Keratinocyte (primary cell): ENCODE data around the gene MAGI2. TPM values are rescaled to one million over a fixed set of nuclear protein-coding genes. Genes with fewer than 3 reads are reported as not detected.

Source experiments
- DNase-seq: peaks from one replicate; pipeline ENCODE4 v3.0.0-alpha.2; 2011; ENCODE audit warnings: low read depth, missing footprints, low spot score
- FAIRE-seq: peaks from 2 replicates; lab custom pipeline; 2011; peaks lifted over from hg19 to GRCh38; lab: Jason Lieb, UNC
- H2AFZ ChIP-seq: 2 replicates; pipeline ENCODE4 v1.6.0; 2012; ENCODE audit warnings: low read length, control low read depth, inconsistent platforms; ENCODE audit not compliant: control insufficient read depth
- H3K27ac ChIP-seq: 2 replicates; pipeline ENCODE4 v1.5.1; 2011; ENCODE audit warnings: low read length; ENCODE audit not compliant: control insufficient read depth, insufficient read depth
- H3K27me3 ChIP-seq: 3 replicates; pipeline ENCODE4 v1.6.0; 2011; ENCODE audit warnings: low read length; ENCODE audit not compliant: control insufficient read depth, insufficient read depth; ENCODE audit errors: extremely low read depth
- H3K36me3 ChIP-seq, 2 experiments: 2 replicates in 1 of 2; 3 replicates in 1 of 2; pipeline ENCODE4 v1.5.1; 2011; ENCODE audit warnings: low read length in 2 of 2, mild to moderate bottlenecking in 1 of 2; ENCODE audit not compliant: control insufficient read depth in 2 of 2, insufficient read depth in 2 of 2; ENCODE audit errors: extremely low read depth in 1 of 2
- H3K4me1 ChIP-seq: 3 replicates; pipeline ENCODE4 v1.5.1; 2011; ENCODE audit warnings: low read length; ENCODE audit not compliant: control insufficient read depth, insufficient read depth; ENCODE audit errors: extremely low read depth
- H3K4me2 ChIP-seq: 3 replicates; pipeline ENCODE4 v1.6.0; 2011; ENCODE audit warnings: low read depth, low read length; ENCODE audit not compliant: control insufficient read depth, insufficient read depth; ENCODE audit errors: extremely low read depth
- H3K4me3 ChIP-seq, 3 experiments: fragments of 200-600 bp in 1 of 3; sonication (generic) in 1 of 3; 2 replicates in 2 of 3; 3 replicates in 1 of 3; pipeline ENCODE4 v1.5.1; 2011 to 2016; ENCODE audit warnings: low read length in 3 of 3, mild to moderate bottlenecking in 3 of 3, control low read depth in 2 of 3, inconsistent platforms in 1 of 3, low read depth in 1 of 3, mixed read lengths in 1 of 3, mixed run types in 1 of 3, moderate library complexity in 1 of 3; ENCODE audit not compliant: control insufficient read depth in 2 of 3, insufficient read depth in 2 of 3; ENCODE audit errors: extremely low read depth in 1 of 3
- H3K79me2 ChIP-seq: 2 replicates; pipeline ENCODE4 v1.6.0; 2012; ENCODE audit warnings: low read length; ENCODE audit not compliant: control insufficient read depth, insufficient read depth
- H3K9ac ChIP-seq: 3 replicates; pipeline ENCODE4 v1.6.0; 2011; ENCODE audit warnings: low read length; ENCODE audit not compliant: control insufficient read depth, insufficient read depth; ENCODE audit errors: extremely low read depth
- H3K9me1 ChIP-seq: 3 replicates; pipeline ENCODE4 v1.6.0; 2011; ENCODE audit warnings: low read length; ENCODE audit not compliant: control insufficient read depth, insufficient read depth; ENCODE audit errors: extremely low read depth
- H3K9me3 ChIP-seq: 2 replicates; pipeline ENCODE4 v1.5.1; 2012; ENCODE audit warnings: low read depth, low read length; ENCODE audit not compliant: control insufficient read depth
- H4K20me1 ChIP-seq: 3 replicates; pipeline ENCODE4 v1.6.0; 2011; ENCODE audit warnings: low read length; ENCODE audit not compliant: control insufficient read depth, insufficient read depth; ENCODE audit errors: extremely low read depth
- EZH2 ChIP-seq: IDR thresholded peaks from one replicate; pipeline ENCODE4 v1.6.1; 2012; ENCODE audit warnings: inconsistent platforms, mild to moderate bottlenecking, low read length, moderate library complexity
- dilution Hi-C: fragments of 300-500 bp; cut with MboI; formaldehyde crosslinking; loops from one replicate; pipeline ENCODE4 v1.7.0; 2020; ENCODE audit warnings: low sequenced_read_pairs; ENCODE audit not compliant: extremely low pct_ligation_motif_present
- polyA plus RNA-seq, 5 experiments: library from polyadenylated mRNA; depleted of rRNA in 3 of 5; stranded (reverse) in 3 of 5; stranded (forward) in 1 of 5; unstranded in 1 of 5; fragments of >200 nt; gene quantifications; 1 replicate in 1 of 5; 2 replicates in 3 of 5; 3 replicates in 1 of 5; pipeline versions ENCODE4 v1.2.1 to v1.2.3, GENCODE V29; 2011 to 2012; ENCODE audit warnings: missing spikeins in 2 of 5, low read depth in 1 of 5, low replicate concordance in 1 of 5
- TF ChIP-seq, protein P1 (sequence below), 3 experiments: IDR thresholded peaks in 1 of 3; conservative IDR thresholded peaks in 1 of 3; optimal IDR thresholded peaks in 1 of 3; 2 replicates in 2 of 3; 3 replicates in 1 of 3; pipeline versions ENCODE3 to v1.5.1; 2011; ENCODE audit warnings: low read length in 3 of 3, mild to moderate bottlenecking in 3 of 3, moderate library complexity in 2 of 3, control low read depth in 1 of 3, inconsistent platforms in 1 of 3; ENCODE audit not compliant: insufficient read depth in 2 of 3; ENCODE audit errors: extremely low read depth in 1 of 3

MAGI2 gene
- polyA plus RNA-seq, 1 donor (not counting 4 experiments of a cell fraction or from before 2014, with no cell fraction given) = 0.07 TPM

DNA sequence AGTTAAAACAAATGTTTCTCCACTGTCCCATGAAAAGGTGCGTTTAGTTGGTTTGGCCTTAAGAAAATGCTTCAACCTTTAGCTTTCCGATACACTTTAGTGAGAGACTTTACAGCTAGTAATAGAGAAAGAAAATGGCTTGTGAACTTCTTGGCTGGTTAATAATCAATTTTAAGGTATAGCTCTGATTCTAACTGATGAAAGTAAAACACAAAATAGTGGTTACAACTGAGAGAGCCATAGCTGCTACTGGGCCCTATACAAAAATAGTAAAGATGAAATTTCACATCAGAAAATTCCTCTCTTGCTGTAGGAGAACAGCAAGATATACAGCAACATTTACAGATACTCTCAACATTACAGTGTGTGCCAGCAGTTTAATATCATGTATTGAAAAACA, 1283.5 kb downstream of the MAGI2 start:
- no peaks in the 10 kb centered on the region for H3K79me2 ChIP-seq
- no peak for DNase-seq
- H3K9ac ChIP-seq = no peak overlapping the region
- TF ChIP-seq, protein P1, sequence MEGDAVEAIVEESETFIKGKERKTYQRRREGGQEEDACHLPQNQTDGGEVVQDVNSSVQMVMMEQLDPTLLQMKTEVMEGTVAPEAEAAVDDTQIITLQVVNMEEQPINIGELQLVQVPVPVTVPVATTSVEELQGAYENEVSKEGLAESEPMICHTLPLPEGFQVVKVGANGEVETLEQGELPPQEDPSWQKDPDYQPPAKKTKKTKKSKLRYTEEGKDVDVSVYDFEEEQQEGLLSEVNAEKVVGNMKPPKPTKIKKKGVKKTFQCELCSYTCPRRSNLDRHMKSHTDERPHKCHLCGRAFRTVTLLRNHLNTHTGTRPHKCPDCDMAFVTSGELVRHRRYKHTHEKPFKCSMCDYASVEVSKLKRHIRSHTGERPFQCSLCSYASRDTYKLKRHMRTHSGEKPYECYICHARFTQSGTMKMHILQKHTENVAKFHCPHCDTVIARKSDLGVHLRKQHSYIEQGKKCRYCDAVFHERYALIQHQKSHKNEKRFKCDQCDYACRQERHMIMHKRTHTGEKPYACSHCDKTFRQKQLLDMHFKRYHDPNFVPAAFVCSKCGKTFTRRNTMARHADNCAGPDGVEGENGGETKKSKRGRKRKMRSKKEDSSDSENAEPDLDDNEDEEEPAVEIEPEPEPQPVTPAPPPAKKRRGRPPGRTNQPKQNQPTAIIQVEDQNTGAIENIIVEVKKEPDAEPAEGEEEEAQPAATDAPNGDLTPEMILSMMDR (optimal IDR thresholded peaks at IDR 0.05 in 1 of 3, IDR thresholded peaks at IDR 0.05 in 1 of 3, conservative IDR thresholded peaks at IDR 0.05 in 1 of 3; ENCODE audit: extremely low read depth in 1 of 3, insufficient read depth in 2 of 3, low read length in 3 of 3) = no peak
- TF ChIP-seq EZH2 = no peak
- no peaks in the 10 kb centered on the region for H3K9me1 ChIP-seq
- no peak overlapping the region for H3K27ac ChIP-seq
- H4K20me1 ChIP-seq = no peaks in the 10 kb centered on the region
- H2AFZ ChIP-seq = no peak overlapping the region
- H3K9me3 ChIP-seq = no peaks in the 10 kb centered on the region
- H3K27me3 ChIP-seq = no peaks in the 10 kb centered on the region
- FAIRE-seq = no peak
- H3K4me2 ChIP-seq = no peak overlapping the region
- no peaks in the 10 kb centered on the region for H3K4me1 ChIP-seq
- no peak overlapping the region for H3K4me3 ChIP-seq
- dilution Hi-C loops = no loop called here
- no peaks in the 10 kb centered on the region for H3K36me3 ChIP-seq

GRCh38 chr7:78168865-78169264, 1284.6 kb downstream of the MAGI2 start:
- H3K36me3 ChIP-seq = no peaks in the 10 kb centered on the region
- no peak for FAIRE-seq
- H3K4me3 ChIP-seq = no peak overlapping the region
- H2AFZ ChIP-seq = no peak overlapping the region
- no peak overlapping the region for H3K27ac ChIP-seq
- no peaks in the 10 kb centered on the region for H3K79me2 ChIP-seq
- no peaks in the 10 kb centered on the region for H3K9me3 ChIP-seq
- no peak overlapping the region for H3K4me2 ChIP-seq
- no peaks in the 10 kb centered on the region for H4K20me1 ChIP-seq
- no peaks in the 10 kb centered on the region for H3K4me1 ChIP-seq
- no peak for DNase-seq
- no peaks in the 10 kb centered on the region for H3K9me1 ChIP-seq
- dilution Hi-C loops = no loop called here
- H3K9ac ChIP-seq = no peak overlapping the region
- no peak for TF ChIP-seq EZH2
- TF ChIP-seq, protein P1 (optimal IDR thresholded peaks at IDR 0.05 in 1 of 3, IDR thresholded peaks at IDR 0.05 in 1 of 3, conservative IDR thresholded peaks at IDR 0.05 in 1 of 3; ENCODE audit: extremely low read depth in 1 of 3, insufficient read depth in 2 of 3, low read length in 3 of 3) = no peak
- no peaks in the 10 kb centered on the region for H3K27me3 ChIP-seq
